Measurements from ENCODE around the gene MEIS2. TPM values are rescaled to one million over a fixed set of nuclear protein-coding genes. Genes with fewer than 3 reads are reported as not detected.

Gene MEIS2
- total and polyA plus RNA-seq, 2 donors (not counting 3 experiments of a cell fraction or from before 2014, with no cell fraction given) = 22.5 to 26.2 TPM

DNA sequence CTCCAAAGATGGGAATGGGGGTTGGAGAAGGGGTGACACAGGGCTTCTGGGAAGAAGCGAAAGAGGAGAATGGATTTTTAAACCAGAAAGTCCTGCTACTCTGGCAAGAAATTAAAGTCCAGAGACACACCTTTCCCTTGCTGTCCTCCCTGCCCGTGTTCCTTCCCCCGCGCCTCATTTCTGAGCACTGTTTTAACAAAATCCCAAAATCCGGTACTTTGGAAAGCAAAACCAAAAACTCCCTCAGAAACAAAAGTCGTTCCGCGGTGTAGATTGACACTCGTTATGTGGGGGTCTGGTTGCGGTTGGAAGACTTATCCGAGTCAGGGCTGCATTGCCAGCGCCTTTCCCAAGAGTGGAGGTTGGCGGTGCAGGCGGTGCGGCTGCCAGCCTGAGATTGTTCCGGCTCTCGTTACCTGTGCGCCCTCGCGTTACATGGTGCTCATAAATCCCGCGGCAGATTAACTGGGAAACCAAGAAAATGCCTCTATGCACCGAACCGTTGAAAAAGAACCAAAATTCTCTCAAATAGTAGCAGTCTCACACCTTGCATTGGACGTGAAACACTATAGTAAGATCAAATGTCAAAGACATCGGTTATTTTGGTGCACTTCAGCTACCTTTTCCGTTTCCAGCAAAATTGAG lies 217.7 kb downstream of the MEIS2 start:
- POLR2A ChIA-PET = no interaction called here
- no peaks in the 10 kb centered on the region for H3K79me2 ChIP-seq (ENCODE audit: control insufficient read depth, insufficient read depth, low read length)
- no peak overlapping the region for H2AFZ ChIP-seq (ENCODE audit: low read depth, low read length)
- FAIRE-seq (peak; percentile 35), DNase-seq (ENCODE audit: low read depth, low spot score) (peak; percentile 28)
- CTCF ChIA-PET = interaction anchor here (0.7 to 3.7 kb wide), 9 partner anchors 11 to 1363 kb away, joined by 3 to 77 read pairs (median 5); no protein-coding TSS in a partner anchor
- dilution Hi-C loops (cut with MboI; ENCODE audit: extremely low pct_ligation_motif_present, low sequenced_read_pairs) = no loop called here
- intact Hi-C loops (cut with micrococcal nuclease) = loop anchor here (1.0 to 5.0 kb wide), 11 partner anchors 219 to 1595 kb away; partner anchors contain the start of gene CDIN1
- no peak overlapping the region for H3K27ac ChIP-seq (ENCODE audit: insufficient read depth, low read depth, low read length)
- H3K36me3 ChIP-seq (ENCODE audit: control insufficient read depth in 2 of 2, extremely low read depth in 1 of 2, insufficient read depth in 2 of 2, low read length in 2 of 2) = no peaks in the 10 kb centered on the region
- peaks cover 89 to 99% of the 10 kb centered on the region in 2 experiments for H3K27me3 ChIP-seq (ENCODE audit: control insufficient read depth in 2 of 2, insufficient read depth in 2 of 2, low read length in 2 of 2)
- no peaks in the 10 kb centered on the region for H3K9me3 ChIP-seq (replicated peaks; ENCODE audit: control insufficient read depth, insufficient read depth, low read length)
- TF ChIP-seq EZH2 (IDR thresholded peaks at IDR 0.05; ENCODE audit: borderline replicate concordance, low read depth, low read length, severe bottlenecking) (peak; percentile 95), POLR2A (IDR thresholded peaks at IDR 0.05; ENCODE audit: low read depth, low read length) (no peak)
- no peak overlapping the region for H3K4me3 ChIP-seq (replicated peaks in 1 of 3; ENCODE audit: insufficient read depth in 1 of 3, low read depth in 1 of 3, low read length in 3 of 3)
- H3K4me1 ChIP-seq (ENCODE audit: control insufficient read depth, extremely low read depth, insufficient read depth, low read length) = peaks cover 9% of the 10 kb centered on the region
- no TSS peak for BruUV-seq (replicated peaks)
- peaks cover 3% of the 10 kb centered on the region for H4K20me1 ChIP-seq (replicated peaks; ENCODE audit: control insufficient read depth, extremely low read depth, insufficient read depth, low read length)
- H3K4me2 ChIP-seq (ENCODE audit: insufficient read depth, low read length) = no peak overlapping the region
- H3K9me1 ChIP-seq (replicated peaks; ENCODE audit: control insufficient read depth, extremely low read depth, insufficient read depth, low read length) = no peaks in the 10 kb centered on the region
- no peak overlapping the region for H3K9ac ChIP-seq (replicated peaks; ENCODE audit: extremely low read depth, insufficient read depth, low read length)

DNA sequence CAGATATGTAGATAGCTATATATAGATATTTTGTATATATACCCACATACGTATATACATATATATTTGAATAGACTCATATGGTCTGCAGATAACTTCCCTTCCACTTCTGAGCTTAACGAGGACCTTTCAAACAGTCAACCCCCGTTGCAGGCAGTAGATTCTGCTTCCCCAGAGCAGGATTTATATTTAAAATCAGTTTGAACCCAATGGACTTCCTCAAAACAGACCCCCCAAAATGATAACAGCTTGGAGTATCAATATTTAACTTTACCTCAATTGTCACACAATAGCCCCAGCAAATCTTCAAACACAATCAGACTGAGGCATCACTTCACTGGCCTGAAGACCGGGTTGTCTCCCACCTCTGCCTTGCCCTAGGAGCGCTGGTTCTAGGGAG lies 218.3 kb downstream of the MEIS2 start:
- intact Hi-C loops (cut with micrococcal nuclease) = loop anchor here (2.0 to 5.0 kb wide), 5 partner anchors 237 to 1595 kb away; partner anchors contain the start of gene CDIN1
- H3K9ac ChIP-seq (replicated peaks; ENCODE audit: extremely low read depth, insufficient read depth, low read length) = no peak overlapping the region
- no peak overlapping the region for H3K27ac ChIP-seq (ENCODE audit: insufficient read depth, low read depth, low read length)
- dilution Hi-C loops (cut with MboI; ENCODE audit: extremely low pct_ligation_motif_present, low sequenced_read_pairs) = no loop called here
- ChIA-PET POLR2A (no interaction called here), CTCF (interaction anchor here (0.6 to 3.7 kb wide), 6 partner anchors 219 to 999 kb away, joined by 3 to 77 read pairs (median 4); no protein-coding TSS in a partner anchor)
- no peak overlapping the region for H3K4me2 ChIP-seq (ENCODE audit: insufficient read depth, low read length)
- H3K4me3 ChIP-seq (replicated peaks in 1 of 3; ENCODE audit: insufficient read depth in 1 of 3, low read depth in 1 of 3, low read length in 3 of 3) = no peak overlapping the region
- no peaks in the 10 kb centered on the region for H3K36me3 ChIP-seq (ENCODE audit: control insufficient read depth in 2 of 2, extremely low read depth in 1 of 2, insufficient read depth in 2 of 2, low read length in 2 of 2)
- no peaks in the 10 kb centered on the region for H3K9me1 ChIP-seq (replicated peaks; ENCODE audit: control insufficient read depth, extremely low read depth, insufficient read depth, low read length)
- H3K4me1 ChIP-seq (ENCODE audit: control insufficient read depth, extremely low read depth, insufficient read depth, low read length) = peaks cover 7% of the 10 kb centered on the region
- BruUV-seq (replicated peaks) = no TSS peak
- H3K79me2 ChIP-seq (ENCODE audit: control insufficient read depth, insufficient read depth, low read length) = no peaks in the 10 kb centered on the region
- peaks cover 3% of the 10 kb centered on the region for H4K20me1 ChIP-seq (replicated peaks; ENCODE audit: control insufficient read depth, extremely low read depth, insufficient read depth, low read length)
- DNase-seq (ENCODE audit: low read depth, low spot score) (no peak), FAIRE-seq (no peak)
- TF ChIP-seq POLR2AphosphoS5 (IDR thresholded peaks at IDR 0.05; ENCODE audit: insufficient read depth, low read depth, low read length) (no peak), FOS (IDR thresholded peaks at IDR 0.05; ENCODE audit: borderline replicate concordance, insufficient read depth, low read length) (no peak), JUN (IDR thresholded peaks at IDR 0.05; ENCODE audit: borderline replicate concordance, insufficient read depth, insufficient read length, low read depth) (no peak)
- TF ChIP-seq, protein P1, sequence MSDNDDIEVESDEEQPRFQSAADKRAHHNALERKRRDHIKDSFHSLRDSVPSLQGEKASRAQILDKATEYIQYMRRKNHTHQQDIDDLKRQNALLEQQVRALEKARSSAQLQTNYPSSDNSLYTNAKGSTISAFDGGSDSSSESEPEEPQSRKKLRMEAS (IDR thresholded peaks at IDR 0.05; ENCODE audit: insufficient read depth, insufficient read length) = no peak
- H2AFZ ChIP-seq (ENCODE audit: low read depth, low read length) = no peak overlapping the region
- peaks cover 90 to 99% of the 10 kb centered on the region in 2 experiments for H3K27me3 ChIP-seq (ENCODE audit: control insufficient read depth in 2 of 2, insufficient read depth in 2 of 2, low read length in 2 of 2)
- no peaks in the 10 kb centered on the region for H3K9me3 ChIP-seq (replicated peaks; ENCODE audit: control insufficient read depth, insufficient read depth, low read length)
